GM19324 (cell line): ENCODE data around the gene LRRC37A2.
"Not testable (repeated sequence)": the region's sequence is repeated elsewhere in the genome, so short reads cannot be mapped to it uniquely, and the experiment has no call there.

Experiments used
- ATAC-seq: cut with Tn5 transposase; IDR thresholded peaks from one replicate; pipeline ENCODE4 v1.9.1; 2021; ENCODE audit warnings: mild to moderate bottlenecking, moderate library complexity; ENCODE audit not compliant: unreplicated experiment, low FRiP score

LRRC37A2 gene

DNA sequence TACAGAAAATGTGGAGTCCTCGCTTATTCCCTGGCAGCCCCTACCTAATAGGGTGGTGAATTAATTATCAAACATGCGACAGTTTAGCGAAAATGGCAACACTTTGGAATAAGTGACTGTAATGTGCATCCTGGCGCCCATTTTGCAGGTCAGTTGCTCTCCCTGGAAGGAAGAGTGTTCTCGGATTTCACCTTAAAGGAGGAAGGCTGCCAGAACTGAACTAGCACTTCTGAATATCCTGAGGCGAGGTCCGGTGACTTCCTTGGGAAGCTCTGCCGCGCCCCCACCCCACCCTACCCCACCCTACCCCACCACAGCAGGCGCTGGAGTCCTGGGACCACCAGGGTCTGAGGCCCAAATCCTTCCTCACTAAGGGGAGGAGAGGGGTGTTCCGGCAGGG, at the start of gene LRRC37A2:
LRRC37A2 (plus strand) TSS at position 301 of the 400 bp plus-strand sequence. CDS start 245 bp downstream, outside the sequence.
- ATAC-seq = not testable (repeated sequence)

DNA sequence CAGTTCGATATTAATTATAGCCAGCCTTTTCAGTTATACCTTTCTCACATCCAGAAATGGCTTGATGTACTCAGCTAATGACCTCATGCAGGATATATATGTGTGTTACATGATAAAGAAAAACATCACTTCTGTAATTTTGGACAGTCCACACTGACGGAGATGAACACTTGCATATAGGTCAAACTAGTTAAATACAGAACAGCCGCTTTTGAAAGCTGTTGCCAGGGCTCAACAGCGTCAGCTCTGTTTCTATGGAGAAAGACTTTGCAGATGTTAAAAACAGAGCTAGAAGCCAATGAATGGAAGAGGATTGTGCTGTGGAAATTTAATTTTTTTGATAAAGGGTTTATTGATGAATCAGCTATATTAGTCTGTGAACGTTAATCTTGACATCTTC, 44.6 kb upstream of the LRRC37A2 start:
- not testable (repeated sequence) for ATAC-seq

DNA sequence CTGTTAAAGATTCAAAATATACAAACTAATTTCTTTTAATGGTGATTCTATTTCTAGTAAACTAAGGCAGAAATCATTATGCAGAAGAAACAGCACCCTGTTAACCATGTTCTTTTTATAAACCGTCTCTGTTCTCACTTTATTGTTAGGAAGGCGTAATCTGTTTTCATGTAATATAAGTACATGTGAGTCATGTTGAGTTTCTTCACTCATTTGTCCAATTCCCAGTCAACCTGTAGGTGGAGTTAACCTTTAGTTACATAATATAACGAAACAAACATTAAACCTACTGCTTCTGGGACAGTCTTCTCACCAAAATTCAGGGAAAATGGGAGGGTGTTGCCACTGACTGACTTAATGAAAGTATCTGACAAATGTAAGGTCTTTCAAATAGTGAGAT, 37.8 kb upstream of the LRRC37A2 start:
- ATAC-seq = not testable (repeated sequence)

DNA sequence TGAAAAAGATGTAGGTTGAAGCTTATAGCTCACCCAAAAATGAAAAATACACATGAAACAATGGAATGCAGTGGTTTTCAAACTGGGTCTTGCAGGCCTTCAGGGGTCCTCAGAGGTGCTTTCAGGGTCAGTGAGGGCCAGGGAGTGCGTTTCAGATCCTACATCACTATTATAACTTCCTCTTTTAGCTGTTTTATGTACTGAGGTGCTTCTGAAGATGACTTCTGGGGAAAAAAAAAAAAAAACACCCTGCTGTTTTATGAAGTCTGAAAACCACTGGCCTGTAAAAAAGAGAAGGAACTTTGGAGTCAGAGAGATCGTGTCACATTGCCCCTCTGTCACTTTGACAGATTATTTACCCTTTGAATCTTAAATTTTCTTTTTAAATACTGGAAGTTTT, 36.7 kb upstream of the LRRC37A2 start:
- ATAC-seq = not testable (repeated sequence)

DNA sequence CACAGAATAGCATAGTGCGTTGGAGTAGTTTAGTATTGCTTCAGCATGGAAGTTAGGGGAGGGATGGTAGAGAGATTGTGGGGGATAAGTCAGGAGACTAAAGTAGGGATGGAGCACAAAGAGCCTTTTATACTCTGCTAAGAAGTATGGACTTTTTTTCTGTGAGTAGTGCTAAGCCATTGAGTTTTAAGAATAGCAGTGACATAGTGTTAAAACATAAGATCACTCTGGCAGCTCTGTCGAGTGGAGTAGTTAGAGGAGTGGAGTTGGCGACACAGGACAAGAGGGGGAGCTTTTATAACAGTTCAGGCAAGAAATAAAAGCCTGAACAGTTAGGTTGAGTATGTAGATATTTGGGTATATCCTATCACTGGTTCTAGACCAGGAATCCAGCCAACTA, 33.4 kb upstream of the LRRC37A2 start:
- ATAC-seq = not testable (repeated sequence)

DNA sequence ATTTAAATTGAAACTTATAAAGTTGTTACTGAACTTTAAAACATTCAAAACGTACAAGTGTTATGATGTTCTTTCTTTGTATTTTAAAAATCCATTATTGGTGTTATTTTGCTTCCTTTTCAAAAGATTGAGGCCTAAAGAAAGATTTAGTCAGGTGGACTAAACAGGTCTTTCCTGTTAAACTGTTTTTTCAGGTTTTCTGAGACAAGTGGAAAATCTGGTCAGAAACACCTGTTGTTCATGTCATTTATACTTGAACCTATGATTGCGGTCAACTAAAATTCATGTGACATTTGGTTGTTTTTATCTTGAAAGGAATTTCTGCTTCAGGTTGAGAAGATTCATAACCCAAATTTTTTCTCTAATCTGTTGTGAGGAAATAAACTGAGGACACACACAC, 31.0 kb upstream of the LRRC37A2 start:
- ATAC-seq = not testable (repeated sequence)

DNA sequence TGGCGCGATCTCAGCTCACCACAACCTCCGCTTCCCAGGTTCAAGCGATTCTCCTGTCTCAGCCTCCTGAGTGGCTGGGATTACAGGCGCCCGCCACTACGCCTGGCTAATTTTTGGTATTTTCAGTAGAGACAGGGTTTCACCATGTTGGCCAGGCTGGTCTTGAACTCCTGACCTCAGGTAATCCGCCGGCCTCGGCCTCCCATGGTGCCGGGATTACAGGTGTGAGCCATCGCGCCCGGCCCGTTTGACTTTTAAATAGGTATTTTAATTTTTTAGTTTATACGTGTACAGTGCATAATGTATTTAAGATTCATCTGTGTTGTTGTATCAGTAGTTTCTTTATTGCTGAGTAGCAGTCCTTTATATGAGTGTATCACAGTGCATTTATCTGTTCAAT, 20.2 kb upstream of the LRRC37A2 start:
- ATAC-seq = not testable (repeated sequence)

DNA sequence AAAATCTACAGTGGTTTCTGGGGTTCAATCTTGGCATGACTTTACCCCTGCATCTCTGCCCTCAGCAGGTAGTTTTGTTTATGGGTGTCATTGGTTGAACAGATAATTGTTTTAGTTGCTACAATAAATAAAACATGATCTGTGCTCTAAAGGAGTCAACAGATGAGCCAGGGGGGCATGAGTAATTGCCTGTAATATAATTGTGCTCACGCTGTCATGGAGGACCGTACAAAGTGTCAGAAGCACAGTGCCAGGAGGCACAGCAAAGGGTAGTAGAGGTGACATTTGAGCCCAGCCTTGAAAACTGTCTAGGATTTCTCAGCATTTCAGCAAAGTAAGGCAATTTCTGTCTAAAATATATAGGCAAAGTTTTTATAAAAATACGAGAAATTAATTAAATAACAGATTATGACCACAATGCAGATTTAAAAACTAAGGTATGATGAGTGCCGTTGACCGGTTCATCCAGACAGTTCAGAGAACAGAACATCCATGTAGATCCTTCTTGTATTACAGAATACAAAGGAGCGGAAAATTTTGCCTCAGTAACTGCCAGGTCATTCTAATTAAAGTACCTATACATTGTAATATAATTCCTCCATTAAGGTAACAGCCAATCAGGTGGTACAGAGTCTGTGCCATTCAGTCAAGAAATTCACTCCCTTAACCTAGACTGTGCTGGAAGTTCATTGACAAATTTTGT, 12.7 kb upstream of the LRRC37A2 start:
- not testable (repeated sequence) for ATAC-seq

DNA sequence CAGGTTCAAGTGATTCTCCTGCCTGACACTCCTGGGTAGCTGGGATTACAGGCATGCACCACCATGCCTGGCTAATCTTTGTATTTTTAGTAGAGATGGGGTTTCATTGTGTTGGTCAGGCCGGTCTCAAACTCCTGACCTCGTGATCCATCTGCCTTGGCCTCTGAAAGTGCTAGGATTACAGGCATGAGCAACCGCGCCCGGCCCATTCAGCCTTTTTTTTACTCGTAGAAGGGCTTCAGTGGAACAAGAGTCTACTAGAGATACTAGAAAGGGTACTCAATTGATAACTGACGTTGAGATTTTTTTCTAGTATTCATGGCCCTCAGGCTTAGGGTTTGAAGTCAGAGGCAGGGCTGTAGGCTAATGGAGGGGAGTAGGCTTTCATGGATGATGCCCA, 6.4 kb upstream of the LRRC37A2 start:
- not testable (repeated sequence) for ATAC-seq

DNA sequence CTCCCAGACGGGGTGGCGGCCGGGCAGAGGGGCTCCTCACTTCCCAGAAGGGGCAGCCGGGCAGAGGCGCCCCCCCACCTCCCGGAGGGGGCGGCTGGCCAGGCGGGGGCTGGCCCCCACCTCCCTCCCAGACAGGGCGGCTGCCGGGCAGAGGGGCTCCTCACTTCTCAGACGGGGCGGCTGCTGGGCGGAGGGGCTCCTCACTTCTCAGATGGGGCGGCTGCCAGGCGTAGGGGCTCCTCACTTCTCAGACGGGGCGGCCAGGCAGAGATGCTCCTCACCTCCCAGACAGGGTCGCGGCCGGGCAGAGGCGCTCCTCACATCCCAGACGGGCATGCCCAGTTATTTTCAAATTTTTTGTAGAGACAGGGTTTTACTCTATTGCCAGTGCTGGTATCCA, 22.4 kb downstream of the LRRC37A2 start:
- not testable (repeated sequence) for ATAC-seq

DNA sequence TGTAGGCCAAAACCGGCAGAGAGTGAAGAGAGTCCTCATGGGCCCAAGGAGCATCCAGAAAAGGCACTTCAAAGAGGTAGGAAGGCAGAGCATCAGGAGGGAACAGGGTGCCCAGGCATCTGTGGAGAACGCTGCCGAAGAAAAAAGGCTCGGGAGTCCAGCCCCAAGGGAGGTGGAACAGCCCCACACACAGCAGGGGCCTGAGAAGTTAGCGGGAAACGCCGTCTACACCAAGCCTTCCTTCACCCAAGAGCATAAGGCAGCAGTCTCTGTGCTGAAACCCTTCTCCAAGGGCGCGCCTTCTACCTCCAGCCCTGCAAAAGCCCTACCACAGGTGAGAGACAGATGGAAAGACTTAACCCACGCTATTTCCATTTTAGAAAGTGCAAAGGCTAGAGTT, 36.3 kb downstream of the LRRC37A2 start:
- not testable (repeated sequence) for ATAC-seq

DNA sequence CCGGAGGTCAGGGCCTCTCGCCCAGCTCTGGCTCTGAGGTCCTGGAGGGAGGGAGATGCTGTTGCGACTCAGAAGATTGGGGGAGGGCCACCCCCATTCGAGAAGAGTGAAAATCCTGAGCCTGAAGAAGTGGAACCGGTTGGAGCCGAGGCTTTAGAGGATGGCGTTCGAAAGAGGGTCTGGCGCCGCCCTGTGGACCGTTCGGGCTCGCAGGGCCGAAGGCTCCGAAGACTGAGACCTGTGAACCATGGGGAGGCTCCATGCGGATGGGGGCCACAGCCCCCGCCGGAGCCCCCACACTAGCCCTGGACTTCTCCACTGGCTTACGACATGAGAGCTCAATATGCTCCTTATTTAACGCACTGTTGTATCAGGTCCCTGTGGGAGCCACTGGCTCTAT, 46.9 kb downstream of the LRRC37A2 start:
- ATAC-seq = not testable (repeated sequence)

DNA sequence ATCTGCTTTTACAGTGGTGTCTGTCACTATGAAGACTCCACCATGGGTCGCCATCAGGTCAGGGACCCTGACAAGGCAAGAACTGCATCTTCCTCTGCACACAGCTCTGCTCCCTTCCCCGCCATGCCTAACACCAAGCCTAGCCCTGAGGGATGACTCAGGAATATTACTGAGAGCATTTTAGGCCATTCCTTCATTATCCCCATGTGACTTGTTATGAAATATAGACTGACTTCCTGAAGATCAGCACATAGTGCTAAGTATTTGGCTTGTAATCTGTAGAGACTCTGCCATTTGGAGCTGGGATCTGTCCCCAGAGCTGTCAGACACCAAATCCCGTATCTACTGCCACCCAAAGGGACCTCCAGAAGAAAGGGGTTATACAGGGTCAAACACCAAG, 47.8 kb downstream of the LRRC37A2 start:
- not testable (repeated sequence) for ATAC-seq

DNA sequence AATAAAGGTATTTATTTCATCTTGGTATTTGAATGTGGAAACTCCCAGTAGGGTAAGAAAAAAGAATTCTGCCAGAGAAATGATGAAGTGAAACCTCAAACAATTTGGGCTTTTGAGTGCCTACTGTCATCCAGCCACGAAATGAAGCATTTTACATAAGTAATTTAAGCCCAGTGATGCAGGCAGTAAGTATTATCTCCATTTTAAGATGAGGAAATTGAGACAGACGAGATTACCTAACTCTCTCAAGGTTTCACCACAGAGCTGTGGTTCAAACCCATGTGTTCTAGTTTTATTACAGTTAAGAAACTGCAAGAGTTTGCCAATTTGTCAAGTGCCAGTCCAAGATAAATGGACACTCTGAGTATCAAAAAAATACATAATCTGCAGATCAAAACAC, 54.0 kb downstream of the LRRC37A2 start:
- ATAC-seq = not testable (repeated sequence)

DNA sequence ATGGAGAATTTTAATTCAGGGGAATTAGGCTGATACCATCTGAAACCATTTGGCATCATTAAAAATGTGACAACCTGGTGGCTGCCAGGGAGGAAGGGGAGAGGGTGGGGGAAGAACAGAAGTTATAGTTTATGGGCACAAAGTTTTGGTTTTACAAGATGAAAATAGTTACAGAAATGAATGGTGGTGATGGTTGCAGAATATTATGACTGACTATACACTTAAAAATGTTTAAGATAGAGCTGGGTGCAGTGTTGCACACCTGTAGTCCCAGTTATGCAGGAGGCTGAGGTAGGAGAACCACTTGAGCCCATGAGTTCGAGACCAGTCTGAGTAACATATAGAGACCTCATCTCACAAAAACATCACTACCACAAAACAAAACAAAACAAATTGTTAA, 54.7 kb downstream of the LRRC37A2 start:
- not testable (repeated sequence) for ATAC-seq

DNA sequence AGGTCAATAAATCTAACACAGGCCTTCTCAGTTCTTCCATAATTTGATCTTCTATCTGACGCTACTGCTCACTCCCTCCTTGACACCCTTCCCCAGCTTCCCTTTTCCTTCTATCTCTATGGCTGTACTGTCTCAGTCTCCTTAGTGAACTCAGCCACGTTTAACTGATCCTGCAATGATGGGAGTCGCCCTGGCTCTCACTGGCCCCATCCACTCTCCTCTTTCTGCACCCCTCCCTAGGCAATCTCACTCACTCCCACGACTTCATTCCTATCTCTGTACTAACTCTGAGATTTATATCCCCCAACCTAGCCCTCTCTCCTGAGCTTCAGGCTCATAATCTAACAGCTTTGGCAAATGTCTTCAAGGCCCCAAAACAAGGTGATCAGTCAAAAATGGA, 59.5 kb downstream of the LRRC37A2 start:
- ATAC-seq = not testable (repeated sequence)

DNA sequence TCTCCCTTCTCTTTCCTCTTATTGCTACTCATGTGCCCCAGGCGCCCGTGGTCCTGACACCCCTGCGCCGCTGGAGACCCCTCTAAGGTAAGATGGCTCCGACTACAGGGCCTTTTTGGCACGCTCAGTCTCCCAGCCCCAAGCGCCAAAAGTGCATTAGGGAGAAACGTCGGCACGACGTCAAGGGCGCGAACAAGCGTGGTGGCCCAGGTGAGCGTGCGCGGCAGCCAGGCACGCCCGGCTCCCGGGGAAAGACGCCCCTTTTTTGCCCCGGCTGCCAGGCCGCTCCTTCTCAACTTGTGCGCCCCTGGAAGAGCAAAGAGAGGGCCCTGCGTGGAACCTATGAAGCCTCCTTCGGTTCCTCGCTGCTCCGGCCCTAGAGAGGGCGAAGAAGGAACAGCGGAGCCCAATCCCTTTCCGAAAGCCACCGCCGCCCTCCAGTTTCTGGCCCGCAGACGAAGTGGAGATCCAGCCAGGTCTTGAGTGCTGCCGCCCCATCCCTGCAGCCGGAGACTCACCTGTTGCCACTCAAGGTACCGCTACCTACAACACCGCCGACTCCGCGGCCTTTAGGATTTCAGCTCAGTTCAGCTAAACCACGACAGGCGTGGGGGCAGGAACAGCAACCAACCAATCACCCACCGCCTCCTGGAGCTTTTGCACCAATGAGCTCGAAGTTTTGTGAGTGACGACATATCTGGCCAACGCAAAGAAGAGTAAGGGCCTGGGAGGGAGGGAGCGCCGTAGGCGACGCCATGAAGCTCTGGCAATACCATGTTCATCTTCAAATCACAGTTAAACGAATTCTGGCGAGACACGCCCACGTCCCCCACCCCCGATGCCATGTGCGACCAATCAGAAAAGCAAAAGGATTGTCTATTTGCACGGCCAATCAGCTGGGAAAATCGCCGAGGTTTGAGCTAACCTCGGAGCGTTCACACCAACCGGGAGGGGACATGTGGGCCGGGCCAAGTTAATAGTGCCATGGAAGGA, 67.1 kb downstream of the LRRC37A2 start, which contains the start of gene ARL17A:
ARL17A (minus strand) TSS at position 609 of the 993 bp plus-strand sequence. CDS start 3,369 bp downstream, outside the sequence.
- peak; percentile 98 for ATAC-seq

DNA sequence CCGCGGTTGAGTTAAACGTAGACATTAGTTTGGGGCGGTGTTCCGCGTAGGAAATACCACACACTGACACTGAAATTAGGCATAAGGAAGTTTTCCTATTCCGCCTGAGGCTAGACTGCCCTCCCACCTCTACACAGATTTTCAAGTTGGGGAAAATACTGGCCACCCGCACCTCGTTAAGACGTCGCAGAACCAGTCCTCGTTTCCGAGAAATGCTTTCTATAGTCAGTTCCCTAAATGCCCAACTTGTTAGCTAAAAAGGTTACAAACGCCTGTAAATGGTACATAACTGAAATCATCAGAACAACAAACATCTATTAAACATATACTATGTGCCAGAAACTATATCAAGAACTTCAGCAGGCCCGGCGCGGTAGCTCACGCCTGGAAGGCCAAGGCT, 67.8 kb downstream of the LRRC37A2 start:
- ATAC-seq = not testable (repeated sequence)

DNA sequence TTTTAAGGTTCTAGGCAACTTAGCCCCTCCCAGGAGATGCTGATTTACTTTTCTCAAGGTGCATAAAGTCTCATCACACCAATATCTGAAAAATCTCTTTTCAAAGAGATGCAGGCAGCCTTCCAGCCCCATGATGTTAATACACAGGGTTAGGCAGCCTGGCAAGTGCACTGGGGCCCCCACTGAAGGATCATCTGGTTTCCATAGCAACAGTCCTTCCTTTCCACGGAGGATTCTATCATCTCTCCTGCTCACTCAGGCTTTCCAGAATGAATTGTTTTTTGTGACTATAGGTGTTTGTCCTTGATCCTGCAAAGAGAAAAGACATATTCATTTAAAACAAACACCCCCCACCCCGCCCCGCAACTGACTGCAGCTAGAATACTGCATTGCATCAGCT, 73.2 kb downstream of the LRRC37A2 start:
- ATAC-seq = not testable (repeated sequence)

DNA sequence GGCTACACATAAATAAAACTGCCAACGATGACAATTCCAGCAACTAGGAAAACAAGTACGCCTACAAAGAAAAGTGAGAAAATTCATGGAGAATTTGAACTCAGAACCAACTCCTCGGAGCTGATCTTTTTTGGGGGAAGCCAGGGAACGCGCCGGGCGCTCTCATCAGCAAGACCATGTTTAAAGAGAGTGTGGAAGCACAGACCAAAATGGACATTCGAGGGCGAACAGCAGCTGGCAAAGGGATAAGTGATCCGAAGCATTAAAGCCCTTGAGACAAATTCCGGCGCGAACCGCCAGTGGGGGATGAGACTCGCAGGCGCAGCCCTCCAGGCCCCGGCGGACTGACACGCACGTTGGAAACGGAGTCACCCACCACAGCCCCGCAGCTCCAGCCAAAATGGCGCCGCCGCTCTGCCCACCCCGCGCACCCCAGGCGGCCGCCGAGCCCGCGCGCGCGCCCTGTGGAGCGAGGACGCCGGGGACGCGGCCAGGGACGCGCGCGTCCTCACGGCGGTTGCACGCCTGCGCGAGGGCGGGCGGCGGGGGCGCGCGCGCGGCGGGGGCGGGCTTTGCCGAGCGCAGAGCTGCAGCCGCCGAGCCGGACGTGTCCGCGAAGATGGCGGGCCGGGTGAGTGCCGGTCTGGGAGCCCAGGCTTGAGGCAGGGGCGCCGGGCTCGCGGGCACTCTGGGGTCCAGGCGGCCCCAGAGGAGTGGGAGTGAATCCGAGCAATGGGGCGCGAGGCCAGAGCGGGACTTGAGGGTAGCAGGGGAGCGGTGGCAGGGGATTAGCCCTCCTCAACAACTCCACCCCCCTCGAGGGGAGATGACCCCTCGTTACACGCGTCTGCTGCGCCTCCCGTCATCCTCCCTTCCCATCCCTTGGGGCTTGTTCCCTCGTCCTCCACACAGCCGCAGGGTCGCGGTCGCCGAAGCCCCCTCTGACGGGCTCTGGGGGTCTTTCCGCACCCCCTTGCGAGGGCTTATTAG, 78.2 kb downstream of the LRRC37A2 start, which contains the start of gene NSF:
NSF (plus strand) TSS at position 513 of the 990 bp plus-strand sequence; CDS start at position 620, 107 bp downstream.
- ATAC-seq = peak; percentile 88
